ENCODE data around the gene TTI1. TPM values are rescaled to one million over a fixed set of nuclear protein-coding genes. Genes with fewer than 3 reads are reported as not detected.

TTI1 gene
- total RNA-seq, 1 experiment from 2014 or later, result 26.6 TPM

- CTCF ChIA-PET, result no interaction called here
- H3K36me3 ChIP-seq (ENCODE audit: control insufficient read depth, insufficient read depth, low read length), result peaks cover 8% of the 10 kb centered on the region
- peak overlapping the region; percentile 93 for H3K27ac ChIP-seq (ENCODE audit: low read length)
- intact Hi-C loops (cut with micrococcal nuclease; ENCODE audit: unreplicated experiment) (no loop called here), in situ Hi-C loops (cut with HindIII; ENCODE audit: low pct_unique_long_range_greater_than_20kb, low sequenced_read_pairs) (no loop called here)
- BruUV-seq (replicated peaks), result TSS peak; percentile 63
- H3K4me3 ChIP-seq (ENCODE audit: low read depth in 2 of 2, low read length in 2 of 2), result peak overlapping the region; percentile 94
- ATAC-seq (no peak), DNase-seq (ENCODE audit: low read depth, low spot score) (no peak)
- no peaks in the 10 kb centered on the region for H3K27me3 ChIP-seq (ENCODE audit: control insufficient read depth, insufficient read depth, low read length)
- peaks cover 28% of the 10 kb centered on the region for H3K4me1 ChIP-seq (ENCODE audit: control insufficient read depth, insufficient read depth, low read length)
- POLR2A ChIA-PET, result no interaction called here
- H3K9me3 ChIP-seq (ENCODE audit: control insufficient read depth, insufficient read depth, low read depth, low read length), result no peaks in the 10 kb centered on the region
- TF ChIP-seq REST (IDR thresholded peaks at IDR 0.05; ENCODE audit: insufficient read depth in 1 of 2, low read depth in 2 of 2, low read length in 1 of 2) (no peak), POLR2AphosphoS5 (IDR thresholded peaks at IDR 0.05; ENCODE audit: low read depth, low read length) (no peak), TCF7L2 (IDR thresholded peaks at IDR 0.05; ENCODE audit: low read depth, low read length) (no peak), SIN3A (IDR thresholded peaks at IDR 0.05; ENCODE audit: borderline replicate concordance, insufficient read depth, low read depth, low read length) (no peak), CTCF (IDR thresholded peaks at IDR 0.05) (no peak)
Observed at GRCh38 chr20:38034961-38035360, 1.7 kb upstream of the TTI1 start.

- ChIA-PET CTCF (no interaction called here), POLR2A (interaction anchor here (0.7 to 1.3 kb wide), 2 partner anchors 10 to 19 kb away, joined by 4 to 5 read pairs; no protein-coding TSS in a partner anchor)
- no TSS peak for BruUV-seq (replicated peaks)
- peaks cover 28% of the 10 kb centered on the region for H3K4me1 ChIP-seq (ENCODE audit: control insufficient read depth, insufficient read depth, low read length)
- TF ChIP-seq CTCF (IDR thresholded peaks at IDR 0.05) (no peak), REST (IDR thresholded peaks at IDR 0.05; ENCODE audit: insufficient read depth in 1 of 2, low read depth in 2 of 2, low read length in 1 of 2) (no peak), TCF7L2 (IDR thresholded peaks at IDR 0.05; ENCODE audit: low read depth, low read length) (no peak), SIN3A (IDR thresholded peaks at IDR 0.05; ENCODE audit: borderline replicate concordance, insufficient read depth, low read depth, low read length) (no peak), POLR2AphosphoS5 (IDR thresholded peaks at IDR 0.05; ENCODE audit: low read depth, low read length) (no peak)
- H3K27me3 ChIP-seq (ENCODE audit: control insufficient read depth, insufficient read depth, low read length), result no peaks in the 10 kb centered on the region
- H3K27ac ChIP-seq (ENCODE audit: low read length), result peak overlapping the region; percentile 93
- in situ Hi-C loops (cut with HindIII; ENCODE audit: low pct_unique_long_range_greater_than_20kb, low sequenced_read_pairs), result no loop called here
- H3K36me3 ChIP-seq (ENCODE audit: control insufficient read depth, insufficient read depth, low read length), result peaks cover 8% of the 10 kb centered on the region
- H3K9me3 ChIP-seq (ENCODE audit: control insufficient read depth, insufficient read depth, low read depth, low read length), result no peaks in the 10 kb centered on the region
- ATAC-seq (peak; percentile 31), DNase-seq (ENCODE audit: low read depth, low spot score) (no peak)
- peak overlapping the region; percentile 94 for H3K4me3 ChIP-seq (ENCODE audit: low read depth in 2 of 2, low read length in 2 of 2)
- intact Hi-C loops (cut with micrococcal nuclease; ENCODE audit: unreplicated experiment), result no loop called here
Observed at GRCh38 chr20:38034108-38034649, 923 bp upstream of the TTI1 start.

Data from Panc1 (cell line).